ENCODE measurements around the gene AFG1L.

DNA sequence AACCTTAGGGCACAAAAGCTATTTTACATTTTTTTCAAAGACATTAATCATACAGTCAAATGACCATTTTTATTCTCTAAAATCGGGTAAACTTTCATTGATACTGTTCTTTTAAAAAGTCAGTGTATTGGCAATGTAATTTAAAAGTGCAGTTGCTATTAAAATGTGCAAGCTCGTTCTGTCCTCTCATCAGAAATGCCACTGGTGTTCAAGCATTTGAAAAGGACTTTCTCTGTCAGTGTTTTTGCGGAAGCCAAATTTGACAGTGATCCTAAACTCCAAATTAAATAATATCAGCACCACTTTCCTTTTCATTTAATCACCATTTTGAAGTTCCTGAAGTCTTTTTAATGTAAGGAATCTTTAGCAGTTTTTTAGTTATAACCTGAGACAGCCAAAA, 69.6 kb downstream of the AFG1L start:
- TF ChIP-seq NR3C1 (CRISPR knock-in tag; conservative IDR thresholded peaks at IDR 0.05; ENCODE audit: low read depth) (no peak), SMAD4 (CRISPR knock-in tag; IDR thresholded peaks at IDR 0.05) (no peak), ZNF416 (CRISPR knock-in tag; IDR thresholded peaks at IDR 0.05) (no peak)
